Fibroblast of the aortic adventitia (primary cell): ENCODE data around the gene ZNF821. TPM values are rescaled to one million over a fixed set of nuclear protein-coding genes. Genes with fewer than 3 reads are reported as not detected.
A peak's percentile ranks its signal among the peaks of the same experiment; 100 is the strongest.
"Not testable (repeated sequence)": the region's sequence is repeated elsewhere in the genome, so short reads cannot be mapped to it uniquely, and the experiment has no call there.

Experiments
- DNase-seq: peaks from one replicate; pipeline ENCODE4 v3.0.0-alpha.2; 2010; ENCODE audit warnings: low read depth
- H3K4me3 ChIP-seq: 2 replicates; pipeline ENCODE4 v1.5.1; 2011; ENCODE audit warnings: low read depth, mild to moderate bottlenecking, control low read depth, low read length, moderate library complexity
- total RNA-seq: library from RNA; depleted of rRNA; stranded (reverse); fragments of >200 nt; gene quantifications from 2 replicates; pipeline ENCODE4 v1.2.3, GENCODE V29; 2012; ENCODE audit warnings: low replicate concordance
- TF ChIP-seq, protein P1 (sequence below): IDR thresholded peaks from 2 replicates; pipeline ENCODE4 v1.5.1; 2011; ENCODE audit warnings: mild to moderate bottlenecking, low read length, control low read depth, inconsistent platforms; ENCODE audit not compliant: insufficient read depth

The ZNF821 gene
- total RNA-seq, 1 donor = 3.1 TPM

DNA sequence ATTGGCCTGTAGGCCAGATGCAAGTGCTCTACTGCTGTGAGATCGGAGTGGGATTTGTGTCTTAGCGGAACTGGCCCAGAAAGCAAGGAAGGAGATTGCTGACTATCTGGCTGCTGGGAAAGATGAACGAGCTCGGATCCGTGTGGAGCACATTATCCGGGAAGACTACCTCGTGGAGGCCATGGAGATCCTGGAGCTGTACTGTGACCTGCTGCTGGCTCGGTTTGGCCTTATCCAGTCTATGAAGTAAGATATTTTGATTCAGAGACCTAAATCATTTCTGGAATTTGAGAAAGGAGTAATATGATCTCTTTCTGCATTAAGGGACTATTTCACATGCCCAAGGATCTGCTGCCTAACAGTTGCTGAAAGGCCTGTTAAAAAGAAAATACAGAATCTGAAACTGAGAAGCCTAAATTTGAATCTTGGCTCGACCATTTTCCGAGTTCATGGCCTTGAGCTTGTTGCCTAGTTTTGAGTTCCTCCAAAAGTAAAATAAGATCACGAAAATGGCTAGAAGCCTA, 32.5 kb upstream of the ZNF821 start:
- H3K4me3 ChIP-seq = no peak overlapping the region
- TF ChIP-seq, protein P1, sequence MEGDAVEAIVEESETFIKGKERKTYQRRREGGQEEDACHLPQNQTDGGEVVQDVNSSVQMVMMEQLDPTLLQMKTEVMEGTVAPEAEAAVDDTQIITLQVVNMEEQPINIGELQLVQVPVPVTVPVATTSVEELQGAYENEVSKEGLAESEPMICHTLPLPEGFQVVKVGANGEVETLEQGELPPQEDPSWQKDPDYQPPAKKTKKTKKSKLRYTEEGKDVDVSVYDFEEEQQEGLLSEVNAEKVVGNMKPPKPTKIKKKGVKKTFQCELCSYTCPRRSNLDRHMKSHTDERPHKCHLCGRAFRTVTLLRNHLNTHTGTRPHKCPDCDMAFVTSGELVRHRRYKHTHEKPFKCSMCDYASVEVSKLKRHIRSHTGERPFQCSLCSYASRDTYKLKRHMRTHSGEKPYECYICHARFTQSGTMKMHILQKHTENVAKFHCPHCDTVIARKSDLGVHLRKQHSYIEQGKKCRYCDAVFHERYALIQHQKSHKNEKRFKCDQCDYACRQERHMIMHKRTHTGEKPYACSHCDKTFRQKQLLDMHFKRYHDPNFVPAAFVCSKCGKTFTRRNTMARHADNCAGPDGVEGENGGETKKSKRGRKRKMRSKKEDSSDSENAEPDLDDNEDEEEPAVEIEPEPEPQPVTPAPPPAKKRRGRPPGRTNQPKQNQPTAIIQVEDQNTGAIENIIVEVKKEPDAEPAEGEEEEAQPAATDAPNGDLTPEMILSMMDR = no peak
- peak; percentile 22 for DNase-seq

DNA sequence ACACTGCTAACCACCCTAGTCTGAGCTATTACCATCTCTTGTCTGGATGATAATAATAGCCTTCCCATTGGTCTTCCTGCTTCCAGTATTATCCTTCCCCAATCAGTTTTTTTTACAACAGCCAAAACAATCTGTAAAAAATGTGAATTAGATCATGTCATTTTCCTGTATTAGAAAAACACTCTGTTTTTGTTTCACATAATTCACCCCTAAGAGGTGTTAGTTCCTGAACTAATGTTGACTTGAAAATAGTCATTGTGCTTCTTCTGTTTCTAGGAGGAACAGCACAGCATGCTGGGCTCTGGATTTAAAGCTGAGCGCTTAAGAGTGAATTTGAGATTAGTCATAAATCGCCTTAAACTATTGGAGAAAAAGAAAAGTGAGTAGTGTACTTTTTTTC, 31.4 kb upstream of the ZNF821 start:
- no peak overlapping the region for H3K4me3 ChIP-seq
- TF ChIP-seq, protein P1 = no peak
- DNase-seq = no peak

DNA sequence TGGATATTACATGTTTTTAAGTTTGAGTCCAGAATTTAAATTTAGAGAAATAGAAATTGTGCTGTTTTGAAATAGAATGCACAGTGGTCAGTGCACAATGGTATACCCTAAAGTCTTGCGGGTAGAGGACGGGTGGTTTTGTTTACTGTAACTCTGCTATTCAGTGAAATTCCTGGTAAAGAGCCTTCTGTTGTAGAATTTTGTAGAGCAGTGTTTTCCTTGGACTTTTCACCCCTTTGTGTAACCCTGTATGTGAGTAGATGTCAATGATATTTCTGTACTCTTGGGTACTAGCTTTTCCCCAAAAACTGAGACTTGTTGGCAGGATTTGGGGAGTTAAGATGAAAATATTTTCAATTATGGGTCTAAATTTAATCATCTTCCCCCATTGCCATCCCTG, 30.8 kb upstream of the ZNF821 start:
- no peak for DNase-seq
- no peak overlapping the region for H3K4me3 ChIP-seq
- TF ChIP-seq, protein P1 = no peak

DNA sequence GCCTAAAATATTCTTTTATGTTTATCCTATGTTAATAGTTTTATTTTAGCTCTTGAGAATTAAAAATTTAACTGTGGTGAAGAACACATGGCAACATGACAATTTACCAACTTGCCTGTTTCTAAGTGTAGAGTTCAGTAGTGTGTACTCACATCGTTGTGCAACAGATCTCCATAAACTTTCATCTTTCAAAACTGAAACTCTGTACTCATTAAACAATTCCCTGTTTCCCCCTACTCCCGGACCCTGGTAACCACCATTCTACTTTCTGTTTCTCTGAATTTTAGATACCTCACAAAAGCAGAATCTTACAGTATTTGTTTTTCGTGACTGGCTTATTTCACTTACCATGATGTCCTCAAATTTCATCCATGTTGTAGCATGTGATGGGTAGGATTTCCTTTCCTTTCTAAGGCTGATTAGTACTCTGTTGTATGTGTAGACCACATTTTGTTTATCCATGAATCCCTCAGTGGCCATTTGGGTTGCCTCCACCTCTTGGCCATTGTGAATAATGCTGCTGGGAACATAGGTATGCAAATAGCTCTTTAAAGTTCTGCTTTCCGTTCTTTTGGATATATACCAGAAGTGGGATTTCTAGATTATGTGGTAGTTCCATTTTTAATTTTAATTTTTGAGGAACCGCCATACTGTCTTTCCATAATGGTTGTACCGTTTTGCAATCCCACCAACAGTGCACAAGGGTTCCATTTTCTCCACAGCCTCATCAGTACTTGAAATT, 28.7 kb upstream of the ZNF821 start:
- DNase-seq = no peak
- TF ChIP-seq, protein P1 = no peak
- no peak overlapping the region for H3K4me3 ChIP-seq

DNA sequence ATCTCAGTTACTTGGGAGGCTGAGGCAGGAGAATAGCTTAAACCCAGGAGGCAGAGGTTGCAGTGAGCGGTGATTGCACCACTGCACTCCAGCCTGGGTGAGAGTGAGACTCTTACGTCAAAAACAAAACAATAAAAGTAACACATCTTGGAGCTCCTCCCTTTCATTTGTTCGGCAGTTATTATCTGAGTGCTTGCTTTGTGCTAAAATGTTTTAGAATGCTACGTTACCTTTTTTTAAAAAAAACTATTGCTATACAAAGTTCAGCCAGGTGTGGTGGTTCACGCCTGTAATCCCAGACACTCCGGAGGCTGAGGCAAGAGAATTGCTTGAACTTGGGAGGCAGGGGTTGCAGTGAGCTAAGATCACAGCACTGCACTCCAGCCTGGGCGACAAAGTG, 27.1 kb upstream of the ZNF821 start:
- no peak for DNase-seq
- H3K4me3 ChIP-seq = no peak overlapping the region
- TF ChIP-seq, protein P1 = no peak

DNA sequence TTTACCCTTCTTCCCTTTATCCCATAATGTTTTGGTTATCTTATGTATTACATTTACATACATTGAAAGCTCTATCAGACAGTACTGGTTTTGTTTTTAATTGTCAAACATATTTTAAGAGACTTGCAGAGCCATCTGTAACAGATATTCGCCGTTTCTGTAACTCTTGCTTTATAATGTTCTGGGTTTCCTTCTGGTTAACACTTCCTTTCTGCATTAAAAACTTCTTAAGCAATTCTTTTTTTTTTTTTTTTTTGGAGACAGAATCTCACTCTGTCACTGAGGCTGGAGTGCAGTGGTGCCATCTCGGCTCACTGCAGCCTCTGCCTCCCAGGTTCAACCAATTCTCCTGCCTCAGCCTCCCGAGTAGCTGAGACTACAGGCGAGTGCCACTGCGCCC, 21.8 kb upstream of the ZNF821 start:
- not testable (repeated sequence) for H3K4me3 ChIP-seq, DNase-seq

DNA sequence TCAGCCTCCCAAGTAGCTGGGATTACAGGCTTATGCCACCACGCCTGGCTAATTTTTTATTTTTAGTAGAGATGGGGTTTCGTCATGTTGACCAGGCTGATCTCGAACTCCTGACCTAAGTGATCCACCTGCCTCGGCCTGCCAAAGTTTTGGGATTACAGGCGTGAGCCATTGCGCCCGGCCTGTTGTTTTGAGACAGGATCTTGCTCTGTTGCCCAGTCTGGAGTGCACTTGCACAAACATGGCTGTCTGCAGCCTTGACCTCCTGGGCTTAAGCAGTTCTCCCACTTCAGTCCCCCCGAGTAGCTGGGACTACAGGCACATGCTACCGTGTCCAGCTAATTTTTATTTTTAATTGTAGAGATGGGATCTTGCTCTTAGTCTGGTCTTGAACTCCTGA, 20.3 kb upstream of the ZNF821 start:
- TF ChIP-seq, protein P1 = no peak
- DNase-seq = no peak
- H3K4me3 ChIP-seq = no peak overlapping the region
